ENCODE measurements around the gene TAF7L. TPM values are rescaled to one million over a fixed set of nuclear protein-coding genes. Genes with fewer than 3 reads are reported as not detected.

TAF7L gene
- total RNA-seq, 1 experiment from 2014 or later = not detected

GRCh38 chrX:101258259-101258581 lies 32.9 kb downstream of the TAF7L start:
- H2BK120ac ChIP-seq (ENCODE audit: low read depth, low read length, poor library complexity, severe bottlenecking) = no peak overlapping the region
- H3K27me3 ChIP-seq (ENCODE audit: insufficient read depth, low read length) = no peaks in the 10 kb centered on the region
- no peak overlapping the region for H2BK15ac ChIP-seq (ENCODE audit: low read depth, low read length)
- H2BK20ac ChIP-seq (ENCODE audit: low read depth, low read length, poor library complexity, severe bottlenecking) = no peak overlapping the region
- H3K4ac ChIP-seq (ENCODE audit: low read depth, low read length) = no peak overlapping the region
- no peak for TF ChIP-seq CTCF (conservative IDR thresholded peaks at IDR 0.05)
- no peaks in the 10 kb centered on the region for H3K23me2 ChIP-seq (ENCODE audit: insufficient read length, low read depth, low read length, poor library complexity, severe bottlenecking)
- H3K4me1 ChIP-seq (ENCODE audit: insufficient read depth, low read length) = no peaks in the 10 kb centered on the region
- Mint-ChIP-seq H3K4me3 (no peak overlapping the region), H3K27me3 (ENCODE audit: low read depth) (no peaks in the 10 kb centered on the region; the same call in 1 of the 2 replicates), H3K4me1 (no peaks in the 10 kb centered on the region), H3K9me3 (peaks cover 68 to 73% of the 10 kb centered on the region in 2 experiments), H3K36me3 (ENCODE audit: insufficient read depth in 1 of 3, low read depth in 3 of 3) (peaks cover 0 to 4% (median 3%) of the 10 kb centered on the region in 3 experiments; a peak in 2 of 7 replicates), H3K27ac (no peak overlapping the region)
- H3K79me2 ChIP-seq (ENCODE audit: insufficient read depth, low read length) = no peaks in the 10 kb centered on the region
- no peak overlapping the region for H2AK5ac ChIP-seq (ENCODE audit: insufficient read length, low read length)
- no peak overlapping the region for H3K9ac ChIP-seq (ENCODE audit: extremely low read depth, insufficient read length, low read length)
- no peak overlapping the region for H4K91ac ChIP-seq (ENCODE audit: insufficient read length, low read depth, low read length)
- H2AFZ ChIP-seq (ENCODE audit: low read length) = no peak overlapping the region
- H3K79me1 ChIP-seq (ENCODE audit: insufficient read depth, low read depth, low read length, poor library complexity, severe bottlenecking) = no peaks in the 10 kb centered on the region
- no peaks in the 10 kb centered on the region for H4K20me1 ChIP-seq (ENCODE audit: control insufficient read depth, insufficient read depth, insufficient read length)
- no peak overlapping the region for H4K8ac ChIP-seq (replicated peaks; ENCODE audit: insufficient read length, low read depth, low read length)
- H3K14ac ChIP-seq (ENCODE audit: insufficient read depth, low read length) = no peak overlapping the region
- H3K4me2 ChIP-seq (ENCODE audit: insufficient read depth, insufficient read length, low read length) = no peak overlapping the region
- H4K5ac ChIP-seq (ENCODE audit: insufficient read length, low read depth, low read length) = no peak overlapping the region
- no peak overlapping the region for H3K18ac ChIP-seq (ENCODE audit: insufficient read length, low read depth, low read length)
- no peak overlapping the region for H2BK12ac ChIP-seq (ENCODE audit: insufficient read length, low read depth, low read length)
- no peak overlapping the region for H2BK5ac ChIP-seq (ENCODE audit: insufficient read length, low read length)
- no peak overlapping the region for H3K56ac ChIP-seq (ENCODE audit: insufficient read length, low read depth, low read length)
- no peak overlapping the region for H3K23ac ChIP-seq (ENCODE audit: insufficient read length, low read depth, low read length)
- no peak overlapping the region for H3K27ac ChIP-seq (ENCODE audit: insufficient read length, low read depth, low read length)
- no CpG with 5 or more reads among the region's 11 CpGs for WGBS (ENCODE audit: extremely low coverage, insufficient read length, low lambda C conversion rate)
- DNase-seq = no peak
- no peak overlapping the region for H3T11ph ChIP-seq (ENCODE audit: low read length)
- peaks cover 52% of the 10 kb centered on the region for H3K9me3 ChIP-seq (ENCODE audit: control insufficient read depth, low read depth, low read length)
